ENCODE measurements around the gene NCOA6. TPM values are rescaled to one million over a fixed set of nuclear protein-coding genes. Genes with fewer than 3 reads are reported as not detected.

NCOA6 gene
- total RNA-seq, 1 donor from 2014 or later: 19.2 TPM

- Histone ChIP-seq H3K27me3 (no peaks in the 10 kb centered on the region), H3K4me3 (no peak overlapping the region), H3K36me3 (peaks cover 4 to 20% of the 10 kb centered on the region in 2 donors), H3K4me1 (peaks cover 9% of the 10 kb centered on the region), H3K27ac (no peak overlapping the region), H3K9me3 (no peaks in the 10 kb centered on the region)
- intact Hi-C loops (cut with DNase I): no loop called here
- DNase-seq (ENCODE audit: extremely low spot score in 2 of 2): no peak
- TF ChIP-seq POLR2A (IDR thresholded peaks at IDR 0.05) (no peak), CTCF (IDR thresholded peaks at IDR 0.05) (no peak), POLR2AphosphoS5 (IDR thresholded peaks at IDR 0.05; ENCODE audit: insufficient read depth in 1 of 2, low read depth in 1 of 2) (no peak)
Measured at GRCh38 chr20:34712525-34713192, 112.8 kb downstream of the NCOA6 start.

GRCh38 chr20:34711813-34712430 is 113.5 kb downstream of the NCOA6 start:
- Histone ChIP-seq H3K27ac (no peak overlapping the region), H3K36me3 (peaks cover 4 to 20% of the 10 kb centered on the region in 2 donors), H3K4me1 (peaks cover 9% of the 10 kb centered on the region), H3K4me3 (no peak overlapping the region), H3K27me3 (no peaks in the 10 kb centered on the region), H3K9me3 (no peaks in the 10 kb centered on the region)
- TF ChIP-seq CTCF (IDR thresholded peaks at IDR 0.05) (no peak), POLR2AphosphoS5 (IDR thresholded peaks at IDR 0.05; ENCODE audit: insufficient read depth in 1 of 2, low read depth in 1 of 2) (no peak), POLR2A (IDR thresholded peaks at IDR 0.05) (no peak)
- DNase-seq (ENCODE audit: extremely low spot score in 2 of 2): no peak
- intact Hi-C loops (cut with DNase I): no loop called here

GRCh38 chr20:34710861-34711574 is 114.4 kb downstream of the NCOA6 start:
- peak overlapping the region; percentile 89 for H3K27ac ChIP-seq
- no peaks in the 10 kb centered on the region for H3K9me3 ChIP-seq
- peaks cover 10% of the 10 kb centered on the region for H3K4me1 ChIP-seq
- H3K4me3 ChIP-seq: no peak overlapping the region
- no peak for TF ChIP-seq CTCF (IDR thresholded peaks at IDR 0.05)
- no peak for TF ChIP-seq POLR2AphosphoS5 (IDR thresholded peaks at IDR 0.05; ENCODE audit: insufficient read depth in 1 of 2, low read depth in 1 of 2)
- TF ChIP-seq POLR2A (IDR thresholded peaks at IDR 0.05): no peak
- DNase-seq (ENCODE audit: extremely low spot score in 2 of 2): no peak
- H3K27me3 ChIP-seq: no peaks in the 10 kb centered on the region
- peaks cover 4 to 17% of the 10 kb centered on the region in 2 donors for H3K36me3 ChIP-seq
- intact Hi-C loops (cut with DNase I): no loop called here

- intact Hi-C loops (cut with DNase I): no loop called here
- Histone ChIP-seq H3K27me3 (no peaks in the 10 kb centered on the region), H3K4me1 (peaks cover 15% of the 10 kb centered on the region), H3K9me3 (no peaks in the 10 kb centered on the region), H3K36me3 (peaks cover 4 to 12% of the 10 kb centered on the region in 2 donors), H3K4me3 (peak overlapping the region; percentile 63 to 73), H3K27ac (peak overlapping the region; percentile 89)
- no peak for DNase-seq (ENCODE audit: extremely low spot score in 2 of 2)
- no peak for TF ChIP-seq CTCF (IDR thresholded peaks at IDR 0.05)
- no peak for TF ChIP-seq POLR2A (IDR thresholded peaks at IDR 0.05)
- no peak for TF ChIP-seq POLR2AphosphoS5 (IDR thresholded peaks at IDR 0.05; ENCODE audit: insufficient read depth in 1 of 2, low read depth in 1 of 2)
Measured at GRCh38 chr20:34710568-34710839, 114.9 kb downstream of the NCOA6 start.
